Sigmoid colon (tissue), 4 donors: Measurements from ENCODE around the gene DDX28.
"Not testable (repeated sequence)": the region's sequence is repeated elsewhere in the genome, so short reads cannot be mapped to it uniquely, and the experiment has no call there.

Source experiments
- EP300 ChIP-seq, 4 donors: sonication (generic); formaldehyde crosslinking; IDR thresholded peaks; one replicate each; pipeline ENCODE4 v1.6.1; 2017; ENCODE audit warnings: antibody characterized with exemption in 4 of 4
- POLR2A ChIP-seq, 2 donors: fragments of 450-650 bp; IDR thresholded peaks; one replicate each; pipeline ENCODE4 v1.6.1; 2016; ENCODE audit warnings: antibody characterized with exemption in 2 of 2, mild to moderate bottlenecking in 2 of 2, moderate library complexity in 2 of 2
- POLR2AphosphoS5 ChIP-seq, 4 donors: sonication (generic); formaldehyde crosslinking; IDR thresholded peaks; one replicate each; pipeline ENCODE4 v1.6.1; 2017; ENCODE audit warnings: antibody characterized with exemption in 4 of 4
- TF ChIP-seq, protein P1 (sequence below), 4 experiments: fragments of 450-650 bp in 3 of 4; fragments of 200-600 bp in 1 of 4; IDR thresholded peaks; one replicate each; pipeline ENCODE4 v1.5.1; 2016 to 2019; ENCODE audit warnings: antibody characterized with exemption in 4 of 4, mild to moderate bottlenecking in 3 of 4, moderate library complexity in 2 of 4

DNA sequence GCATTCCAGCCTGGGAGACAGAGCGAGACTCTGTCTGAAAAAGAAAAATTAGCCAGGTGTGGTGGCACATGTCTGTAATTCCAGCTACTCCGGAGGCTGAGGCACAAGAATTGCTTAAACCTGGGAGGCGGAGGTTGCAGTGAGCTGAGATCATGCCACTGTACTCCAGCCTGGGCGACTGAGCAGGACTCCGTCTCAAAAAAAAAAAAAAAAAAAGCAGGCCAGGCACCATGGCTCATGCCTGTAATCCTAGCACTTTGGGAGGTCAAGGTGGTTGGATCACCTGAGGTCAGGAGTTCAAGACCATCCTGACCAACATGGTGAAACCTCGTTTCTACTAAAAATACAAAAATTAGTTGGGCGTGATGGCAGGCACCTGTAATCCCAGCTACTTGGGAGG lies 50.7 kb downstream of the DDX28 start:
- not testable (repeated sequence) for TF ChIP-seq POLR2A, POLR2AphosphoS5, EP300 (IDR thresholded peaks at IDR 0.05)
- TF ChIP-seq, protein P1, sequence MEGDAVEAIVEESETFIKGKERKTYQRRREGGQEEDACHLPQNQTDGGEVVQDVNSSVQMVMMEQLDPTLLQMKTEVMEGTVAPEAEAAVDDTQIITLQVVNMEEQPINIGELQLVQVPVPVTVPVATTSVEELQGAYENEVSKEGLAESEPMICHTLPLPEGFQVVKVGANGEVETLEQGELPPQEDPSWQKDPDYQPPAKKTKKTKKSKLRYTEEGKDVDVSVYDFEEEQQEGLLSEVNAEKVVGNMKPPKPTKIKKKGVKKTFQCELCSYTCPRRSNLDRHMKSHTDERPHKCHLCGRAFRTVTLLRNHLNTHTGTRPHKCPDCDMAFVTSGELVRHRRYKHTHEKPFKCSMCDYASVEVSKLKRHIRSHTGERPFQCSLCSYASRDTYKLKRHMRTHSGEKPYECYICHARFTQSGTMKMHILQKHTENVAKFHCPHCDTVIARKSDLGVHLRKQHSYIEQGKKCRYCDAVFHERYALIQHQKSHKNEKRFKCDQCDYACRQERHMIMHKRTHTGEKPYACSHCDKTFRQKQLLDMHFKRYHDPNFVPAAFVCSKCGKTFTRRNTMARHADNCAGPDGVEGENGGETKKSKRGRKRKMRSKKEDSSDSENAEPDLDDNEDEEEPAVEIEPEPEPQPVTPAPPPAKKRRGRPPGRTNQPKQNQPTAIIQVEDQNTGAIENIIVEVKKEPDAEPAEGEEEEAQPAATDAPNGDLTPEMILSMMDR (IDR thresholded peaks at IDR 0.05): not testable (repeated sequence)
